ENCODE data around the gene SHC1. TPM values are rescaled to one million over a fixed set of nuclear protein-coding genes. Genes with fewer than 3 reads are reported as not detected.

SHC1 gene
- total RNA-seq, 3 donors from 2014 or later (not counting 1 experiment from before 2014, with no cell fraction given): 94.6 to 112 (median 96.8) TPM

- Mint-ChIP-seq H3K9me3 (no peaks in the 10 kb centered on the region), H3K4me3 (no peak overlapping the region), H3K27me3 (ENCODE audit: low read depth in 2 of 2) (no peaks in the 10 kb centered on the region), H3K4me1 (peaks cover 53 to 55% of the 10 kb centered on the region in 2 donors), H3K27ac (no peak overlapping the region), H3K36me3 (no peaks in the 10 kb centered on the region)
- 100% methylated on average over 1 of the region's 2 CpGs for WGBS (ENCODE audit: insufficient coverage)
- intact Hi-C loops (cut with micrococcal nuclease): loop anchor here (5.0 kb wide), 1 partner anchor 94 kb away; the partner anchor contains the start of gene ADAM15
- peaks cover 13% of the 10 kb centered on the region for H3K36me3 ChIP-seq (ENCODE audit: control insufficient read depth, insufficient read depth, low read length)
- DNase-seq: no peak
- H3K27me3 ChIP-seq (ENCODE audit: control insufficient read depth, insufficient read depth, low read length): no peaks in the 10 kb centered on the region
- no peak for TF ChIP-seq CTCF (IDR thresholded peaks at IDR 0.05)
- H3K4me3 ChIP-seq (ENCODE audit: low read length): no peak overlapping the region
- H3K9me3 ChIP-seq (ENCODE audit: control insufficient read depth, insufficient read depth, low read length): no peaks in the 10 kb centered on the region
- H3K4me1 ChIP-seq (ENCODE audit: control insufficient read depth, insufficient read depth, low read length): peaks cover 51% of the 10 kb centered on the region
- H3K27ac ChIP-seq (ENCODE audit: low read length): no peak overlapping the region
- no peak for ATAC-seq
Observed at GRCh38 chr1:154958036-154958435, 12.5 kb downstream of the SHC1 start.

- Histone ChIP-seq H3K9me3 (ENCODE audit: control insufficient read depth, insufficient read depth, low read length) (no peaks in the 10 kb centered on the region), H3K4me3 (ENCODE audit: low read length) (no peak overlapping the region), H3K4me1 (ENCODE audit: control insufficient read depth, insufficient read depth, low read length) (peaks cover 52% of the 10 kb centered on the region), H3K36me3 (ENCODE audit: control insufficient read depth, insufficient read depth, low read length) (peaks cover 11% of the 10 kb centered on the region), H3K27me3 (ENCODE audit: control insufficient read depth, insufficient read depth, low read length) (no peaks in the 10 kb centered on the region), H3K27ac (ENCODE audit: low read length) (no peak overlapping the region)
- DNase-seq (no peak), ATAC-seq (no peak)
- Mint-ChIP-seq H3K4me3 (peak overlapping the region; percentile 31), H3K9me3 (no peaks in the 10 kb centered on the region), H3K27ac (peak overlapping the region; percentile 89 to 94), H3K4me1 (peaks cover 56 to 58% of the 10 kb centered on the region in 2 donors), H3K27me3 (ENCODE audit: low read depth in 2 of 2) (no peaks in the 10 kb centered on the region), H3K36me3 (no peaks in the 10 kb centered on the region)
- intact Hi-C loops (cut with micrococcal nuclease): loop anchor here (2.0 to 5.0 kb wide), 2 partner anchors 18 to 95 kb away; partner anchors contain the start of genes ADAM15 and CKS1B
- no peak for TF ChIP-seq CTCF (IDR thresholded peaks at IDR 0.05)
- WGBS (ENCODE audit: insufficient coverage): 96% methylated on average over 8 of the region's 9 CpGs
Observed at GRCh38 chr1:154957091-154957657, 13.4 kb downstream of the SHC1 start.

- ATAC-seq (no peak), DNase-seq (no peak)
- Histone ChIP-seq H3K27ac (ENCODE audit: low read length) (peak overlapping the region; percentile 95), H3K9me3 (ENCODE audit: control insufficient read depth, insufficient read depth, low read length) (no peaks in the 10 kb centered on the region), H3K27me3 (ENCODE audit: control insufficient read depth, insufficient read depth, low read length) (no peaks in the 10 kb centered on the region), H3K36me3 (ENCODE audit: control insufficient read depth, insufficient read depth, low read length) (peaks cover 15% of the 10 kb centered on the region), H3K4me3 (ENCODE audit: low read length) (peak overlapping the region; percentile 72), H3K4me1 (ENCODE audit: control insufficient read depth, insufficient read depth, low read length) (peaks cover 56% of the 10 kb centered on the region)
- H3K4me1 Mint-ChIP-seq: peaks cover 59 to 63% of the 10 kb centered on the region in 2 donors
- no peaks in the 10 kb centered on the region for H3K27me3 Mint-ChIP-seq (ENCODE audit: low read depth in 2 of 2)
- 45% methylated on average over 5 of the region's 6 CpGs for WGBS (ENCODE audit: insufficient coverage)
- intact Hi-C loops (cut with micrococcal nuclease): loop anchor here (1.0 to 5.0 kb wide), 3 partner anchors 18 to 96 kb away; partner anchors contain the start of genes ADAM15 and CKS1B
- no peaks in the 10 kb centered on the region for H3K36me3 Mint-ChIP-seq
- H3K9me3 Mint-ChIP-seq: no peaks in the 10 kb centered on the region
- peak overlapping the region; percentile 94 for H3K4me3 Mint-ChIP-seq
- TF ChIP-seq CTCF (IDR thresholded peaks at IDR 0.05): no peak
- peak overlapping the region; percentile 89 to 94 for H3K27ac Mint-ChIP-seq
Observed at GRCh38 chr1:154956544-154956941, 14.0 kb downstream of the SHC1 start.
